Peyer's patch (tissue), 4 donors: ENCODE measurements around the gene UBTF. TPM values are rescaled to one million over a fixed set of nuclear protein-coding genes. Genes with fewer than 3 reads are reported as not detected.

ENCODE experiments used
- DNase-seq, 3 donors: peaks; one replicate each; pipeline ENCODE4 v3.0.0-alpha.2; 2017 to 2019
- H3K27ac ChIP-seq, 4 donors: fragments of 200-600 bp; sonication (generic); one replicate each; pipeline ENCODE4 v1.5.1; 2016 to 2019
- H3K27me3 ChIP-seq, 2 donors: fragments of 200-600 bp; sonication (generic); one replicate each; pipeline ENCODE4 v1.5.1; 2019
- H3K36me3 ChIP-seq, 3 donors: fragments of 200-600 bp; sonication (generic); one replicate each; pipeline ENCODE4 v1.5.1; 2016 to 2019
- H3K4me1 ChIP-seq, 4 donors: fragments of 200-600 bp; sonication (generic); one replicate each; pipeline ENCODE4 v1.5.1; 2016 to 2019
- H3K4me3 ChIP-seq, 4 donors: fragments of 200-600 bp; sonication (generic); 1 replicate in 3 of 4; 2 replicates in 1 of 4; pipeline ENCODE4 v1.5.1; 2016 to 2019; ENCODE audit warnings: mild to moderate bottlenecking in 1 of 4
- H3K9me3 ChIP-seq, 4 donors: fragments of 200-600 bp; sonication (generic); one replicate each; pipeline ENCODE4 v1.5.1; 2016 to 2019; ENCODE audit warnings: mild to moderate bottlenecking in 1 of 4
- POLR2A ChIP-seq, 2 donors: fragments of 450-650 bp; IDR thresholded peaks; one replicate each; pipeline ENCODE4 v1.5.1; 2017; ENCODE audit warnings: antibody characterized with exemption in 2 of 2, mild to moderate bottlenecking in 2 of 2, moderate library complexity in 2 of 2
- total RNA-seq, 4 donors: library from RNA; depleted of rRNA; stranded (reverse); fragments of >200 nt; gene quantifications; one replicate each; pipeline ENCODE4 v1.1.0, GENCODE V29; 2016
- TF ChIP-seq, protein P1 (sequence below), 6 experiments: fragments of 450-650 bp in 4 of 6; fragments of 200-600 bp in 2 of 6; sonication (generic) in 1 of 6; IDR thresholded peaks; one replicate each; pipeline ENCODE4 v1.5.1; 2017 to 2019; ENCODE audit warnings: antibody characterized with exemption in 6 of 6, mild to moderate bottlenecking in 3 of 6, moderate library complexity in 1 of 6

Gene UBTF
- total RNA-seq, 4 donors from 2014 or later, result 58.4 to 167 (median 77.7) TPM

- no peak overlapping the region for H3K27ac ChIP-seq
- no peaks in the 10 kb centered on the region for H3K9me3 ChIP-seq
- TF ChIP-seq, protein P1, sequence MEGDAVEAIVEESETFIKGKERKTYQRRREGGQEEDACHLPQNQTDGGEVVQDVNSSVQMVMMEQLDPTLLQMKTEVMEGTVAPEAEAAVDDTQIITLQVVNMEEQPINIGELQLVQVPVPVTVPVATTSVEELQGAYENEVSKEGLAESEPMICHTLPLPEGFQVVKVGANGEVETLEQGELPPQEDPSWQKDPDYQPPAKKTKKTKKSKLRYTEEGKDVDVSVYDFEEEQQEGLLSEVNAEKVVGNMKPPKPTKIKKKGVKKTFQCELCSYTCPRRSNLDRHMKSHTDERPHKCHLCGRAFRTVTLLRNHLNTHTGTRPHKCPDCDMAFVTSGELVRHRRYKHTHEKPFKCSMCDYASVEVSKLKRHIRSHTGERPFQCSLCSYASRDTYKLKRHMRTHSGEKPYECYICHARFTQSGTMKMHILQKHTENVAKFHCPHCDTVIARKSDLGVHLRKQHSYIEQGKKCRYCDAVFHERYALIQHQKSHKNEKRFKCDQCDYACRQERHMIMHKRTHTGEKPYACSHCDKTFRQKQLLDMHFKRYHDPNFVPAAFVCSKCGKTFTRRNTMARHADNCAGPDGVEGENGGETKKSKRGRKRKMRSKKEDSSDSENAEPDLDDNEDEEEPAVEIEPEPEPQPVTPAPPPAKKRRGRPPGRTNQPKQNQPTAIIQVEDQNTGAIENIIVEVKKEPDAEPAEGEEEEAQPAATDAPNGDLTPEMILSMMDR (IDR thresholded peaks at IDR 0.05), result no peak
- TF ChIP-seq POLR2A (IDR thresholded peaks at IDR 0.05), result no peak
- no peaks in the 10 kb centered on the region for H3K27me3 ChIP-seq
- H3K4me3 ChIP-seq, result no peak overlapping the region
- no peaks in the 10 kb centered on the region for H3K36me3 ChIP-seq
- no peaks in the 10 kb centered on the region for H3K4me1 ChIP-seq
- no peak for DNase-seq
Measured at GRCh38 chr17:44266402-44267164, 47.1 kb upstream of the UBTF start.

DNA sequence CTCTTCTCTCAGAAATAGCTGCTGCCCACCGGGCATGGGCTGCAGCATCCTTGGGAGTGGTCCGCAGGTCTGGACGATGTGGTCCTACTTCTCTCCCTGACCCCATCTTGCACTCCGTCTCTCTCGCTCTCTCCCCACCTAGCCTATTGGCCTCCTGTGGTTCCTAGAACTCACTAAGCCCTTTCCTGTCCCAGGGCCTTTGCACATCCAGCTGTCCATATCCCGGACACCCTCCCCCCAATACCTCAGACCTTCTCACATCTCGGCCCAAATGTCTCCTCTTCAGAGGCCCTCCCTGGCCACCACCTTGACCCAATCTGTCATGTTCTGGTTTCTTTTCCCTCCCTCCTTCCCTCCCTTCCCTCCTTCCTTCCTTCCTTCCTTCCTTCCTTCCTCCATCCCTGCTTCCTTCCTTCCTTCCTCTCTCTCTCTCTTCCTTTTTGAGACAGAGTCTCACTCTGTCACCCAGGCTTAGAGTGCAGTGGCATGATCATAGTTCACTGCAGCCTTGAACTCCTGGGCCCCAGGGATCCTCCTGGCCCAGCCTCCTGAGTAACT is 43.9 kb upstream of the UBTF start:
- Histone ChIP-seq H3K9me3 (no peaks in the 10 kb centered on the region), H3K27ac (no peak overlapping the region), H3K4me3 (no peak overlapping the region), H3K27me3 (no peaks in the 10 kb centered on the region), H3K4me1 (no peaks in the 10 kb centered on the region), H3K36me3 (no peaks in the 10 kb centered on the region)
- no peak for TF ChIP-seq POLR2A (IDR thresholded peaks at IDR 0.05)
- TF ChIP-seq, protein P1 (IDR thresholded peaks at IDR 0.05), result no peak
- no peak for DNase-seq

GRCh38 chr17:44262654-44263225 is 43.3 kb upstream of the UBTF start:
- TF ChIP-seq, protein P1 (IDR thresholded peaks at IDR 0.05), result no peak
- TF ChIP-seq POLR2A (IDR thresholded peaks at IDR 0.05), result no peak
- no peaks in the 10 kb centered on the region for H3K9me3 ChIP-seq
- no peak for DNase-seq
- H3K4me3 ChIP-seq, result no peak overlapping the region
- no peak overlapping the region for H3K27ac ChIP-seq
- H3K27me3 ChIP-seq, result no peaks in the 10 kb centered on the region
- H3K36me3 ChIP-seq, result no peaks in the 10 kb centered on the region
- no peaks in the 10 kb centered on the region for H3K4me1 ChIP-seq

GRCh38 chr17:44260296-44260695 is 40.8 kb upstream of the UBTF start:
- Histone ChIP-seq H3K36me3 (no peaks in the 10 kb centered on the region), H3K27me3 (no peaks in the 10 kb centered on the region), H3K4me1 (no peaks in the 10 kb centered on the region), H3K9me3 (no peaks in the 10 kb centered on the region), H3K4me3 (no peak overlapping the region), H3K27ac (no peak overlapping the region)
- no peak for TF ChIP-seq POLR2A (IDR thresholded peaks at IDR 0.05)
- TF ChIP-seq, protein P1 (IDR thresholded peaks at IDR 0.05), result no peak
- DNase-seq, result no peak

GRCh38 chr17:44258811-44259351 is 39.4 kb upstream of the UBTF start:
- Histone ChIP-seq H3K27me3 (no peaks in the 10 kb centered on the region), H3K36me3 (no peaks in the 10 kb centered on the region), H3K9me3 (no peaks in the 10 kb centered on the region), H3K4me1 (no peaks in the 10 kb centered on the region), H3K27ac (no peak overlapping the region), H3K4me3 (no peak overlapping the region)
- no peak for TF ChIP-seq POLR2A (IDR thresholded peaks at IDR 0.05)
- TF ChIP-seq, protein P1 (IDR thresholded peaks at IDR 0.05), result no peak
- DNase-seq, result no peak
